Fibroblast of peridontal ligament (primary cell): ENCODE results near the gene GP1BB.

Source experiments
- DNase-seq: peaks from one replicate; pipeline ENCODE4 v3.0.0-alpha.2; 2010; ENCODE audit errors: extremely low read depth

Gene GP1BB

DNA sequence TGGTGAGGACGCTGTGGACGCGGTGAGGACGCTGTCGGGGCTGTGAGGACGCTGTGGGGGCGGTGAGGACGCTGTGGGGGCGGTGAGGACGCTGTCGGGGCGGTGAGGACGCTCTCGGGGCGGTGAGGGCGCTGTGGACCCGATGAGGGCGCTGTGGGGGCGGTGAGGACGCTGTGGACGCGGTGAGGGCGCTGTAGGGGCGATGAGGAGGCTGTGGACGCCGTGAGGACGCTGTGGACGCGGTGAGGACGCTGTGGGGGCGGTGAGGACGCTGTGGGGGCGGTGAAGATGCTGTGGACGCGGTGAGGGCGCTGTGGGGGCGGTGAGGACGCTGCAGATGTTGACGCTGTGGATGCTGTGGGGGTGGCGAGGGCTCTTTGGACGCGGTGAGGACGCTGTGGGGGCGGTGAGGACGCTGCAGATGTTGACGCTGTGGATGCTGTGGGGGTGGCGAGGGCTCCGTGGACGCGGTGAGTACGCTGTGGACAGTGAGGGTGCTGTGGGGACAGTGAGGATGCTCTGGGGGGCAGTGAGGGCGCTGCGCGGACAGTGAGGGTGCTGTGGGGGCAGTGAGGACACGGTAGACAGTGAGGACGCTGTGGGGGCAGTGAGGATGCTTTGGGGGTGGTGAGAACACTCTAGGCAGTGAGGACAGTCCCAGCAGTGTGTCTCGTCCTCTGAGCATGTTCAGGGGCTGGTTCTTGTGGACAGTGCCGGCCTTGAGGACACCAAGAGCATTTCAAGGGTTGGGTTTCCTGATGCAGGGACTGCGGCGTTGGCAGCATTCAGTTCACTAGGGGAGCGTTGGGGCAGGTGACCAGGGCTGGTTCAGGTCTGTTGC, 4.2 kb downstream of the GP1BB start:
- no peak for DNase-seq

GRCh38 chr22:19728271-19728670, 4.9 kb downstream of the GP1BB start:
- no peak for DNase-seq

DNA sequence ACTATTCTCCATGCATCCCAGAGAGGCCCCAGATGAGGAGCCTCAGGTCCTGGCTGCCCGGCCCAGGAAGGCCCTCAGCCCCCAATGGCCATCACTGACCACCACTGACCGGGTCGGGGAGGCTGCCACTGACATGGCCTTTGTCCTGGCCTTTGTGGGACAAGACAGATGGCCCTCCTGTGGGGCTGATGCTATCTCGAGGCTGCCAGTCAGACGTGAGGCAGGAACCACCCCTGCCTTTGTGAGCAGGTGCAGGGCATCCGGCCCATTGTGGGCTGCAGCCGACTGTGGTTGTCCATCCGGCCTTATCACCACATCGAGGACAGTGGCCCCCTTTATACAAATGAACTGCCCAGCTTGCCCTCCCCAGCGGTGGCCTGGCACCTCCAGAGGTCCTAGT, 5.5 kb downstream of the GP1BB start:
- no peak for DNase-seq

GRCh38 chr22:19729507-19729906, 6.2 kb downstream of the GP1BB start:
- no peak for DNase-seq

DNA sequence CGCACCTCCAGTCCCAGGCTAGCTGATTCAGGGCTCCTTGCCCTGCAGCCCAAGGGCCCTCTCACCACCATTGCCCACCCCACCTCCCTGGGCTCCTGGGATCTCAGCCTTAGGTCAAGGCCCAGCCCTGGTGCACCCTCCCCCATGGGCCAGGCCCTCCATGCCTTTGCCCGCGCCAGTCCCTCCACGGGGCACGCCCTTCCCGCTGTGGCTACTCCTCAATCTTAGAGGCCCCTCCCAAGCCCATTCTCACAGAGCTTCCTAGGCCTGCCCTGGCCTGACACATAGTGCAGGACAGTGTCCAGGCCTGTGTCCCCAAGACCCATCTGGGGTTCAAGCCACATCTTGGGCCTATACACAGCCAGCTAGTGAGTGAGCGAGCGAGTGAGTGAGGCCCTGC, 6.9 kb downstream of the GP1BB start:
- DNase-seq, result no peak

DNA sequence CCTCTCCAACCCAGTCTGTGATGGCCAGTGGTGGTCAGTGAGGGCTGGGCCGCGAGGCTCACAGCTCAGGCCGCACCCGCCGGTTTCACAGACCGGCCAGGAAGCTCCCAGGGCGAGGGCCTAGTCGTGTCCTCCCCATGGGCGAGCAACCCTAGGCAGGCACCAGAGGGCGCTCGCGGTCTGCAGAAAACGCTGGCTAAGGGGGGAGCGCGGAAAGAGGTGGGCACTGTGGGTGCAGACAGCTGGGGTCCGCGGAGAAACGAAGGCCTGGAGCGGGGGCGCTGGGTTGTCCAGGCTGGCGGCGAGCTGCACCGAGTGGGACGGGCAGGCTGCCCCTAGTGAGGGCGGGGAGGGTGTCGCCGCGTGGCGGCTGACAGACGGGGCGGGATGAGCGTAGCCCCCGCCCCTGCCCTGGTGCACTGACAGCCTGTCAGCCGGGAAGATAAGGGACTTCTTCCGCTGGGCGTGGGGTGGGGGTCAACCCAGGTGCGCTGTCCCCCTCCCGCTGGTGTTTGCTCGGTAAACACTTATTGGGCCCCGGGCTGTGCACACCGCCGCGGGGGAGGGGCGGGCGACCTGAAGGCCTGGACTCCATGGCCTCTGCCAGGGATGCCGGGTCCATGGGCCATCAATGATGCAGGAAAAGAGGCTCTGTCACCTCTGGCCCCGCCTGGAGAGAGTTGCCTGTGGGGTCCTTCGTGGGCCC, 7.5 kb downstream of the GP1BB start:
- peak; percentile 71 for DNase-seq

DNA sequence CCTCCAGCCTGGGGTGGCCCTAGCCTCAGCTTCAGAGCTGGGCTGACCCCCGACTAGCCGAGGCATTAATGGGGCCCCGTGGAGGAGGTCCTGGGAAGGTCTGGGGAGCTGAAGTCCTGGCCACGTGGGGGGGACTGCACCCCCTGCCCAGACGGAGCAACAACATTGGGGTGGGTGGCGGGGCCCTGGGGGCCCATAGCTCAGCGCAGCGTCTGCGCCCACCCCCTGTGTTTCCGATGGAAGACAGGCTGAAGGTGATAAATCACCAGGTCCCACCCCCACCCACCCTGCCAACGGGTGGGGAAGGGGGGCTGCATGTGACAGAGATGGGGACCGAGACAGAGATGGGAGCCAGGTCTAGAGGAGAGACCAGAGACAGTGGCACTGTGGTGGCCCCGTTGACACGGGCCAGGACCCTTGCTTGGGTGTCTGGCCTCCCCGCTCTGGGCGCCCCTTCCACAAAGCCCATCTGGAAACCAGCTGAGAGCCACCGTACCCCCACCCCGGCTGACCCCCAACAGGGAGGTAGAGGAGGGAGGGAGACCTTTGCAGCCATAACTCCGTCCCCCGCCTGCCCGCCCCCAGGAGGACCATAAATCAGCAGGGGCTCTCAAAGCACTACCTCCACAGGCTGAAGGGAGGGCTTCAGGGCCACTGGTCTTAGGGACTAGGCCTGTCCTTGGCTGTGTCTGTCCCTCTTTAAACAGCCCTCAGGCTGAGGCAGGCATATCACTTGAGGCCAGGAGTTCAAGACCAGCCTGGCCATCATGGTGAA, 8.2 kb downstream of the GP1BB start:
- DNase-seq, result no peak

GRCh38 chr22:19732403-19733113, 9.2 kb downstream of the GP1BB start:
- no peak for DNase-seq

- DNase-seq, result no peak
Measured at GRCh38 chr22:19733755-19734154, 10.4 kb downstream of the GP1BB start.

DNA sequence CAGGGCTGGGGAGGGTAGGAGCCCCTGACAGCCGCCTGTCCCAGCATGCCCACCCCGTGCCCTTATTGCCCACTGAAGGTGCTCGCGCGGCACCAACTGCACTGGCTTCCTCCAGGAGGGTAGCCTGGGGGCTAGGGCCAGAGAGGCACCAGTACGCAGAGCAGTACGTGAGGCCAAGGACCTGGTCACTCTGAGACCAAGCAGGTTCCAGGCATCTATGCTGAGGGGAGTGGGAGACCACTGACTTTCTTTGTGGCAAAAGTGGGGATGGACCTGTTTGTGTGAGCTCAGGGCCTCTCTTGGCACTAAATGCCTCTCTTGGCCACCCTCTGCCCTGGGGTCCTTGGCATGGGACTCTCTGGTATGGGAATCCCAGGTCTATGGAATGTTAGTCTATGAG, 10.8 kb downstream of the GP1BB start:
- no peak for DNase-seq

DNA sequence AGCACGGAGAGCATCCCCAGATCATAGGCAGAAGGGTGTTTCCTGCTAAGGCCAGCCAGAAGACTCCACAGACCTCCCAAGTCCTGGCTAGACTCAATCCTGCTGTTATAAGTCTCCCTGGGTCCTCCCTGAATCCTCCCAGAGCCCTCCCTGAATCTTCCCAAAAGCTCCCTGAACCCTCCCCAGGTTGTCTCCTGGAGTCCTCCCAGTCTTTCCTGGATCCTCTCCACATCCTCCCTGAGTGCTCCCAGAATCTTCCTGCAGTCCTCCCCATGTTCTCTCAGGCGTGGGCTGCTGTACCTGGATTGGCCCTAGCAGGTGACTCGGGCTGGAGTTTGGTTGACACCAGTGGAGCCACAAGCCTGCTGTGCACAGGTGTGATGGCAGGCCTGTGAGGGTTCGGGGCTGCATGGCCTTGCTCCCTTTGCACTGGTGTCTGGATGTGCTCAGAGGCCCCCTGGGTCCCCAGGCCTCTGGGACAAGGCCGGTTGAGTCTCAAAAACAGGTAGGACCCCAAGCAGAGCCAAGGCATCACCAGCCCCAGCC, 11.6 kb downstream of the GP1BB start:
- no peak for DNase-seq

DNA sequence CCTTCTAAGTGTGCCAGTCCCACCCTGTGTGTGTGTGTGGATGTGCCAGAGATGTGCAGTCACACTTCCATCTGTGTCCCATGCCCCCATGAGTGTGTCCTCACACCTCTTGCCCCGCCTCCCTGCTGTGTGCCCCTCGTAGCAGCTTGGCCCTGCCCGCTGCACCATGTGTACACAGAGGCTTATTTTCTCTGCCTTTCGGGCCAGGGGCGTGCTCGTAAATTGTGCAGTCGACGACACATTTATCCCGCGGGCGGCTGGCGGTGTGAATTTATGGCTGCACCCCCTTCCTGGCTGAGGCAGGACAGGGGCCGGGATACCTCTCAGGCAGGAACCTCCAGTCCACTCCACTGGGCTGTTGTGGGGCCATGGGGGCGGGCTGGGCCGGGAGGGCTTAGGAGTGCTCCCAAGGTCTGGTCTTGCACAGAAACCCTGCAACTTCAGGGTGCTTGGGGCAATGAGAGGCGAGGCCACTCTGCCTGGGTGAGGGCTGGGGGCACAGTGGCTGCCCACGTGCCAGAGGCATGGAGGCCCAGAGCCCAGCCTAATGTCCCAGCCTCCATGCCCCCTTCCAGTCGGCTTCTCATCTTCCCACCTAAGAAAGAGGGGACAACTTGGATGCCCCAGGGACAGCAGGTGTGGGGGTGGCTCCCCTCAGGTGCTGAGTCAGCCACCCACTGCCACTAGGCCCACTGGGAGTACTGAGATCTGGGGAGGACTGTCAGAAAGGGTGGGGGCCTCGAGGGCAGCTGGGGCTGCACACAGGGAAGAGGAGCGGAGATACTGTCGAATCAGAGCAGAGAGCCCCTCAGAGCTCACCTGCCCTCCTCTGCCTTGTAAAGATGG, 12.5 kb downstream of the GP1BB start:
- DNase-seq, result no peak

DNA sequence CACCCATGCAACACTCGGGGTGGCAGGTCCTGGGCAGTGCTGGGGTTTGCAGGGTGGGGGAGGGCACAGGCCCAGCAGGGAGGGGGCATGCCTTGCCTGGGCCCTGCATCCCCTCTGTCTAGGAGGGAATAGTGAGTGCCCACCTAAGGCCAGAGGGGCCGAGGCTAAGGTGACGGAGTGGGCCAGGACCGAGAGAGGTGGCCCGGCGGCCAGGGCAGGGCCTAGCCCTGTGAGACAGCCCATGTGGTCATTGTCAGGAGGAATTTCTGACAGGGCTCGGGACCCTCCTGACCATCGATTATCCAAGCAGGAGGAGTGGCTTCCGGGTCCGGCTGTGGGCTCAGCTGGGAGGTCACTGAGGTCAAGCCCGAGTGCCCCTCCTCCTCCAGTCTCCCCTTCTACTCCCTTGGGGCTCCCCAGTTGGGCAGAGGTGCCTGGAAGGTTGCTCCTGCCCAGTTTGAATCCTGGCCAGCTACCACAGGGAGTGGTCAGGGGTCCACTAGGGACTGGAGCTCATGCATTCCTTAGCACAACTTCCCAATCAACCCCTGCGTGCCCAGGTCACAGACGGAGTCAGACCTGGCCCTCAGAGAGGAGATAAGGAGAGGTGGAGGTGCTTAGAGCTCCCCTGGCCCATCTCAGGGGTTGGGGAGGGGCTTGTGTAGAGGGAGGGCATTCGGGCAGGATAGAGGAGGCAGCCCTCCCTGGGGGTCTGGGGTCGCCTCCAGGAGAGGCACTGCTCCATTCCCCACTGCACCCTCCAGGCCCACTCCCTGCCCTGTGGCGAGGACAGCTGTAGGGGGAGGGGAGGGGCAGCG, 14.7 kb downstream of the GP1BB start:
- DNase-seq, result no peak

DNA sequence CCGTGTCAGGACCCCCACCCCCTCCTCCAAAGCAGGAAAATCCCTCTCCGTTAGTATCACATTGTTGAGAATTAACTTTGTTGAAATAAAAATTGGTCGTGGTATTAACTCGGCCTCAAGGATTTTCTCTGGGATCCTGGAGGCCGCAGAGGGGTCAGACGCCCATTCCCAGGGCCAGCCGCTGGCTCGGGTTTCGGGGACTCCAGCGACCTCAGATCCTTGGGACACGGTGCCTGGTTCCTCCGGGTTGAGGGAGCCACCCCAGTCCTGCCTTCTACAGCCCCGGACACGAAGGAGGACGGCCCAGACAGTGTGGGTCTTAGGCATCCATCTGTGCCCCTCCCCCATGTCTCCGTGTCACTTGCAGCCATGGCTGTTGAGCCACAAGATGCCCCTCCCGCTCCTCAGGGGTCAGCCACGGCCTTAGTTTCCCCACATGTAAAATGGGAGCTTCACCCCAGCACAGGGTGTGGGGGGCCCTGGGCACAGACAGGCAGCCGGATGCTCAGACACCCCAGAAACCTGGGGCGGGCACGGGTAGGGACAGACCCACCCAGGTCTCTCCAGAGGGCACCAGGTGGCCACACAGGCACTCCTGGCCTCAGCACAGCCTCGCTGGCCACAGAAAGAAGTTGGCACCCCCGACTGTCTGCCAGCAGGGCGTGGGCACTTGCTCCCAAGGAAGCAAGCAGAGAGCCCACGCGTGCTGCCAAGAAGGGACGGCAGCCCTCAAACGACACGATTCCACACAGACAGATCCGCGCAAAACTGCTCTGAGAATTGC, 15.5 kb downstream of the GP1BB start:
- no peak for DNase-seq

- no peak for DNase-seq
Measured at GRCh38 chr22:19739448-19739895, 16.1 kb downstream of the GP1BB start.

- no peak for DNase-seq
Measured at GRCh38 chr22:19739911-19740449, 16.6 kb downstream of the GP1BB start.

DNA sequence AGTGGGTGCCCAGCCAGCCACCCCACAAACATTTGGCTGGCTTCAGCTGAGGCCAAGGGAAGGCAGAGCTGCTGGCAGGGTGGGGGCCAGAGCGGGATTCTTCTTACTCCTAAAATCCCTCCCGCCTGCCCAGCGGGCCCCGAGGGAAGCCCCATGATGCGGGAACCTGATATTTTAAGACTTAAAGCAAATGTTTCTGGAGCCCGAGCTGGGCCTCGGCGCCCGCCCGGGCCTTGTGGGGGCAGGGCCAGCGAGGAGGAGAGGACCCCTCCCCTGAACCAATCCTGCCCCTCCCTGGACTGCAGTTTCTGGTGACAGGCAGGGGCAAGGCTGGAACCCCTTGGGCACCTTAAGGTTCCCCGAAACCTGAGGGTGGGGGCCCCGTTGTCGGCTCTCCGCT, 17.2 kb downstream of the GP1BB start:
- no peak for DNase-seq

GRCh38 chr22:19741053-19741452, 17.7 kb downstream of the GP1BB start:
- DNase-seq, result no peak
